ENCODE data around the gene MUC22. TPM values are rescaled to one million over a fixed set of nuclear protein-coding genes. Genes with fewer than 3 reads are reported as not detected.
"Not testable (repeated sequence)": the region's sequence is repeated elsewhere in the genome, so short reads cannot be mapped to it uniquely, and the experiment has no call there.

MUC22 gene
- total and polyA plus RNA-seq, 4 donors = not detected

- no peak for DNase-seq (ENCODE audit: low spot score)
- H3K9ac ChIP-seq (ENCODE audit: low read depth in 1 of 2, low read length in 2 of 2) = no peak overlapping the region
- H3K27ac ChIP-seq (ENCODE audit: low read depth in 1 of 2, low read length in 2 of 2) = no peak overlapping the region
- H3K4me3 ChIP-seq (ENCODE audit: low read depth in 1 of 3, low read length in 3 of 3) = no peak overlapping the region
- TF ChIP-seq YY1 (IDR thresholded peaks at IDR 0.05) = no peak
- no peak for TF ChIP-seq SP1 (IDR thresholded peaks at IDR 0.05)
- no peak for TF ChIP-seq EGR1 (IDR thresholded peaks at IDR 0.05; ENCODE audit: low read depth in 2 of 2)
- TF ChIP-seq RXRA (IDR thresholded peaks at IDR 0.05) = no peak
- TF ChIP-seq NR2F2 (IDR thresholded peaks at IDR 0.05) = no peak
- no peak for TF ChIP-seq TAF1 (conservative IDR thresholded peaks at IDR 0.05)
- no peak for TF ChIP-seq ATF3 (IDR thresholded peaks at IDR 0.05)
- TF ChIP-seq, protein P1, sequence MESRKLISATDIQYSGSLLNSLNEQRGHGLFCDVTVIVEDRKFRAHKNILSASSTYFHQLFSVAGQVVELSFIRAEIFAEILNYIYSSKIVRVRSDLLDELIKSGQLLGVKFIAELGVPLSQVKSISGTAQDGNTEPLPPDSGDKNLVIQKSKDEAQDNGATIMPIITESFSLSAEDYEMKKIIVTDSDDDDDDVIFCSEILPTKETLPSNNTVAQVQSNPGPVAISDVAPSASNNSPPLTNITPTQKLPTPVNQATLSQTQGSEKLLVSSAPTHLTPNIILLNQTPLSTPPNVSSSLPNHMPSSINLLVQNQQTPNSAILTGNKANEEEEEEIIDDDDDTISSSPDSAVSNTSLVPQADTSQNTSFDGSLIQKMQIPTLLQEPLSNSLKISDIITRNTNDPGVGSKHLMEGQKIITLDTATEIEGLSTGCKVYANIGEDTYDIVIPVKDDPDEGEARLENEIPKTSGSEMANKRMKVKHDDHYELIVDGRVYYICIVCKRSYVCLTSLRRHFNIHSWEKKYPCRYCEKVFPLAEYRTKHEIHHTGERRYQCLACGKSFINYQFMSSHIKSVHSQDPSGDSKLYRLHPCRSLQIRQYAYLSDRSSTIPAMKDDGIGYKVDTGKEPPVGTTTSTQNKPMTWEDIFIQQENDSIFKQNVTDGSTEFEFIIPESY (IDR thresholded peaks at IDR 0.05) = no peak
- no peak for TF ChIP-seq GABPA (IDR thresholded peaks at IDR 0.05 in 1 of 2, conservative IDR thresholded peaks at IDR 0.05 in 1 of 2)
- no peaks in the 10 kb centered on the region for H3K36me3 ChIP-seq (ENCODE audit: control insufficient read depth in 4 of 4, insufficient read depth in 3 of 4, low read depth in 1 of 4, low read length in 3 of 4)
- no peaks in the 10 kb centered on the region for H3K27me3 ChIP-seq (ENCODE audit: control insufficient read depth in 4 of 4, insufficient read depth in 4 of 4, low read length in 3 of 4)
- 87% methylated on average over 36 of the region's 36 CpGs for WGBS
- peaks cover 0 to 8% (median 5%) of the 10 kb centered on the region in 4 donors for H3K9me3 ChIP-seq (ENCODE audit: control insufficient read depth in 4 of 4, low read length in 3 of 4)
- no peaks in the 10 kb centered on the region for H3K4me1 ChIP-seq (ENCODE audit: control insufficient read depth in 4 of 4, insufficient read depth in 4 of 4, low read length in 3 of 4)
Observed at GRCh38 chr6:31016659-31017299, 6.5 kb downstream of the MUC22 start.

GRCh38 chr6:31017436-31017835 lies 7.2 kb downstream of the MUC22 start:
- H3K27ac ChIP-seq (ENCODE audit: low read depth in 1 of 2, low read length in 2 of 2); H3K36me3 ChIP-seq (ENCODE audit: control insufficient read depth in 4 of 4, insufficient read depth in 3 of 4, low read depth in 1 of 4, low read length in 3 of 4); H3K4me1 ChIP-seq (ENCODE audit: control insufficient read depth in 4 of 4, insufficient read depth in 4 of 4, low read length in 3 of 4); H3K9ac ChIP-seq (ENCODE audit: low read depth in 1 of 2, low read length in 2 of 2); H3K4me3 ChIP-seq (ENCODE audit: low read depth in 1 of 3, low read length in 3 of 3); H3K9me3 ChIP-seq (ENCODE audit: control insufficient read depth in 4 of 4, low read length in 3 of 4); DNase-seq (ENCODE audit: low spot score); H3K27me3 ChIP-seq (ENCODE audit: control insufficient read depth in 4 of 4, insufficient read depth in 4 of 4, low read length in 3 of 4): not testable (repeated sequence)
- 92% methylated on average over 3 of the region's 3 CpGs for WGBS

- no peaks in the 10 kb centered on the region for H3K4me1 ChIP-seq (ENCODE audit: control insufficient read depth in 4 of 4, insufficient read depth in 4 of 4, low read length in 3 of 4)
- no peak overlapping the region for H3K27ac ChIP-seq (ENCODE audit: low read depth in 1 of 2, low read length in 2 of 2)
Observed at GRCh38 chr6:31020057-31020456, 9.8 kb downstream of the MUC22 start.

More at GRCh38 chr6:31020057-31020456, 9.8 kb downstream of the MUC22 start:
- DNase-seq (ENCODE audit: low spot score) = no peak
- peaks cover 0 to 4% (median 0%) of the 10 kb centered on the region in 4 donors for H3K27me3 ChIP-seq (ENCODE audit: control insufficient read depth in 4 of 4, insufficient read depth in 4 of 4, low read length in 3 of 4)
- no peak overlapping the region for H3K4me3 ChIP-seq (ENCODE audit: low read depth in 1 of 3, low read length in 3 of 3)
- WGBS = 76% methylated on average over 2 of the region's 2 CpGs
- no peak for TF ChIP-seq MAX (IDR thresholded peaks at IDR 0.05)
- no peak for TF ChIP-seq FOXA1 (IDR thresholded peaks at IDR 0.05)
- no peak for TF ChIP-seq YY1 (IDR thresholded peaks at IDR 0.05)
- no peak for TF ChIP-seq NR2F2 (IDR thresholded peaks at IDR 0.05)
- no peak for TF ChIP-seq JUND (IDR thresholded peaks at IDR 0.05)
- TF ChIP-seq CTCF (IDR thresholded peaks at IDR 0.05; ENCODE audit: low read depth, low read length, missing input control) = no peak
- TF ChIP-seq SP1 (IDR thresholded peaks at IDR 0.05) = no peak
- TF ChIP-seq ATF3 (IDR thresholded peaks at IDR 0.05) = no peak
- no peak for TF ChIP-seq REST (IDR thresholded peaks at IDR 0.05)
- no peak for TF ChIP-seq RAD21 (IDR thresholded peaks at IDR 0.05)
- no peak for TF ChIP-seq EGR1 (IDR thresholded peaks at IDR 0.05; ENCODE audit: low read depth in 2 of 2)
- no peaks in the 10 kb centered on the region for H3K36me3 ChIP-seq (ENCODE audit: control insufficient read depth in 4 of 4, insufficient read depth in 3 of 4, low read depth in 1 of 4, low read length in 3 of 4)
- H3K9me3 ChIP-seq (ENCODE audit: control insufficient read depth in 4 of 4, low read length in 3 of 4) = peaks cover 0 to 1% (median 0%) of the 10 kb centered on the region in 4 donors
- H3K9ac ChIP-seq (ENCODE audit: low read depth in 1 of 2, low read length in 2 of 2) = no peak overlapping the region

Measured in liver (tissue), 9 donors.